SK-N-SH (cell line): Measurements from ENCODE around the gene KCNK15. TPM values are rescaled to one million over a fixed set of nuclear protein-coding genes. Genes with fewer than 3 reads are reported as not detected.

Experiments
- CTCF ChIA-PET: fragments of 300-600, 350-600 bp; formaldehyde crosslinking; extraction: SDS; loops from one replicate; lab custom pipeline; 2021; lab: Yijun Ruan, JAX
- POLR2A ChIA-PET: fragments of 350-600 bp; sonication (Branson Sonifier 250); formaldehyde crosslinking; extraction: SDS; loops from one replicate; lab custom pipeline; 2020; ENCODE audit warnings: antibody characterized with exemption, inconsistent platforms; lab: Yijun Ruan, JAX
- DNase-seq: peaks from one replicate; pipeline ENCODE4 v3.0.0; 2012
- H2AFZ ChIP-seq: fragments of 200-600 bp; sonication (generic); 2 replicates; pipeline ENCODE4 v1.8.1; 2016; ENCODE audit warnings: antibody characterized with exemption, mild to moderate bottlenecking, low read depth
- H3F3A ChIP-seq: fragments of 200-600 bp; sonication (generic); replicated peaks from 2 replicates; pipeline ENCODE3; 2016; ENCODE audit warnings: antibody characterized with exemption, mild to moderate bottlenecking; ENCODE audit not compliant: insufficient read depth
- H3K27ac ChIP-seq, 2 experiments: fragments of 200-500 bp in 1 of 2; fragments of 200-600 bp in 1 of 2; sonication (Bioruptor generic) in 1 of 2; sonication (generic), shearing (Covaris generic) in 1 of 2; 2 replicates each; pipeline versions ENCODE4 v1.5.1 to v1.6.1; 2014 to 2016; ENCODE audit warnings: low read depth in 2 of 2, inconsistent platforms in 1 of 2, low read length in 1 of 2, mild to moderate bottlenecking in 1 of 2, mixed read lengths in 1 of 2
- H3K27me3 ChIP-seq: fragments of 200-600 bp; sonication (generic), shearing (Covaris generic); 2 replicates; pipeline ENCODE4 v1.6.1; 2016; ENCODE audit warnings: mixed run types; ENCODE audit not compliant: insufficient read depth
- H3K36me3 ChIP-seq, 2 experiments: fragments of 200-500 bp in 1 of 2; fragments of 200-600 bp in 1 of 2; sonication (Bioruptor generic) in 1 of 2; sonication (generic) in 1 of 2; replicated peaks in 1 of 2; 2 replicates each; pipeline versions ENCODE3 to v1.5.1; 2014 to 2016; ENCODE audit warnings: low read length in 1 of 2, mild to moderate bottlenecking in 1 of 2; ENCODE audit not compliant: insufficient read depth in 2 of 2, control insufficient read depth in 1 of 2
- H3K4me1 ChIP-seq, 2 experiments: fragments of 200-500 bp in 1 of 2; fragments of 200-600 bp in 1 of 2; sonication (Bioruptor generic) in 1 of 2; sonication (generic), shearing (Covaris generic) in 1 of 2; 2 replicates each; pipeline versions ENCODE4 v1.5.1 to v1.6.1; 2014 to 2016; ENCODE audit warnings: low read depth in 1 of 2, low read length in 1 of 2, mixed run types in 1 of 2; ENCODE audit not compliant: insufficient read depth in 2 of 2, control insufficient read depth in 1 of 2
- H3K4me2 ChIP-seq: fragments of 200-600 bp; sonication (generic), shearing (Covaris generic); 2 replicates; pipeline ENCODE4 v1.6.1; 2017; ENCODE audit warnings: mixed run types
- H3K4me3 ChIP-seq, 2 experiments: fragments of 200-500 bp in 1 of 2; fragments of 200-600 bp in 1 of 2; sonication (Bioruptor generic) in 1 of 2; sonication (generic), shearing (Covaris generic) in 1 of 2; 2 replicates each; pipeline versions ENCODE4 v1.5.1 to v1.8.1; 2014 to 2016; ENCODE audit warnings: low read depth in 2 of 2, inconsistent platforms in 1 of 2, low read length in 1 of 2, mild to moderate bottlenecking in 1 of 2, mixed read lengths in 1 of 2, moderate library complexity in 1 of 2
- H3K79me2 ChIP-seq: fragments of 200-600 bp; sonication (generic); 2 replicates; pipeline ENCODE4 v1.8.1; 2017; ENCODE audit warnings: mild to moderate bottlenecking; ENCODE audit not compliant: insufficient read depth
- H3K9ac ChIP-seq: fragments of 200-600 bp; sonication (generic); 2 replicates; pipeline ENCODE4 v1.6.1; 2017; ENCODE audit warnings: mixed run types
- H3K9me2 ChIP-seq: fragments of 200-600 bp; sonication (generic); 2 replicates; pipeline ENCODE4 v1.6.1; 2017; ENCODE audit warnings: mixed run types
- H3K9me3 ChIP-seq: fragments of 200-600 bp; sonication (generic); 2 replicates; pipeline ENCODE4 v1.6.1; 2017; ENCODE audit warnings: mixed run types, mild to moderate bottlenecking, moderate library complexity
- H4K20me1 ChIP-seq: fragments of 200-600 bp; sonication (generic); 2 replicates; pipeline ENCODE4 v1.6.1; 2017; ENCODE audit warnings: mild to moderate bottlenecking, mixed run types; ENCODE audit not compliant: insufficient read depth
- FOSL2 ChIP-seq: IDR thresholded peaks from 2 replicates; pipeline ENCODE4 v1.4.0; 2012; ENCODE audit warnings: low read depth, mild to moderate bottlenecking, moderate library complexity, borderline replicate concordance
- JUND ChIP-seq: IDR thresholded peaks from 2 replicates; pipeline ENCODE4 v1.4.0; 2012
- NRF1 ChIP-seq: IDR thresholded peaks from 2 replicates; pipeline ENCODE4 v1.6.1; 2012; ENCODE audit warnings: low read depth, mild to moderate bottlenecking, low read length
- POLR2AphosphoS5 ChIP-seq: IDR thresholded peaks from 2 replicates; pipeline ENCODE4 v1.6.1; 2012; ENCODE audit warnings: low read depth, low read length
- RCOR1 ChIP-seq: fragments of 150-350 bp; IDR thresholded peaks from 2 replicates; pipeline ENCODE4 v1.6.1; 2017; ENCODE audit warnings: antibody characterized with exemption, low read length
- SIN3A ChIP-seq: IDR thresholded peaks from 2 replicates; pipeline ENCODE4 v1.6.1; 2012; ENCODE audit warnings: low read depth, mild to moderate bottlenecking, low read length, moderate library complexity, borderline replicate concordance
- TCF12 ChIP-seq: IDR thresholded peaks from 2 replicates; pipeline ENCODE4 v1.4.0; 2012
- WGBS: methylation state at CpG from one replicate; pipeline ENCODE4 v1.1.6; 2017; ENCODE audit warnings: low lambda C conversion rate; 5-methylcytosine and 5-hydroxymethylcytosine counted together
- polyA plus RNA-seq, 3 experiments: library from polyadenylated mRNA; depleted of rRNA; stranded (reverse); fragments of >200 nt; gene quantifications; 2 replicates each; pipeline ENCODE4 v1.2.3, GENCODE V29; 2012
- TF ChIP-seq, protein P1 (sequence below): fragments of 200-600 bp; sonication (generic); IDR thresholded peaks from 2 replicates; pipeline ENCODE4 v1.6.1; 2017; ENCODE audit warnings: antibody characterized with exemption, mild to moderate bottlenecking, moderate library complexity
- TF ChIP-seq, protein P2 (sequence below): IDR thresholded peaks from 2 replicates; pipeline ENCODE4 v1.6.1; 2012; ENCODE audit warnings: mild to moderate bottlenecking, low read depth, low read length, moderate library complexity
- TF ChIP-seq, protein P3 (sequence below): fragments of 150-350 bp; IDR thresholded peaks from 2 replicates; pipeline ENCODE4 v1.6.1; 2016; ENCODE audit warnings: mild to moderate bottlenecking, low read depth, low read length

KCNK15 gene
- polyA plus RNA-seq, 1 of the 3 experiments (the other 2 are of a cell fraction): 0.02 TPM

GRCh38 chr20:44721785-44722054 lies 23.9 kb upstream of the KCNK15 start:
- H3K4me3 ChIP-seq: no peak overlapping the region
- DNase-seq: no peak
- no peak overlapping the region for H3K4me2 ChIP-seq
- no peak for TF ChIP-seq NRF1
- no peak for TF ChIP-seq TCF12
- TF ChIP-seq, protein P1, sequence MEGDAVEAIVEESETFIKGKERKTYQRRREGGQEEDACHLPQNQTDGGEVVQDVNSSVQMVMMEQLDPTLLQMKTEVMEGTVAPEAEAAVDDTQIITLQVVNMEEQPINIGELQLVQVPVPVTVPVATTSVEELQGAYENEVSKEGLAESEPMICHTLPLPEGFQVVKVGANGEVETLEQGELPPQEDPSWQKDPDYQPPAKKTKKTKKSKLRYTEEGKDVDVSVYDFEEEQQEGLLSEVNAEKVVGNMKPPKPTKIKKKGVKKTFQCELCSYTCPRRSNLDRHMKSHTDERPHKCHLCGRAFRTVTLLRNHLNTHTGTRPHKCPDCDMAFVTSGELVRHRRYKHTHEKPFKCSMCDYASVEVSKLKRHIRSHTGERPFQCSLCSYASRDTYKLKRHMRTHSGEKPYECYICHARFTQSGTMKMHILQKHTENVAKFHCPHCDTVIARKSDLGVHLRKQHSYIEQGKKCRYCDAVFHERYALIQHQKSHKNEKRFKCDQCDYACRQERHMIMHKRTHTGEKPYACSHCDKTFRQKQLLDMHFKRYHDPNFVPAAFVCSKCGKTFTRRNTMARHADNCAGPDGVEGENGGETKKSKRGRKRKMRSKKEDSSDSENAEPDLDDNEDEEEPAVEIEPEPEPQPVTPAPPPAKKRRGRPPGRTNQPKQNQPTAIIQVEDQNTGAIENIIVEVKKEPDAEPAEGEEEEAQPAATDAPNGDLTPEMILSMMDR: no peak
- no peak for TF ChIP-seq SIN3A
- TF ChIP-seq, protein P2, sequence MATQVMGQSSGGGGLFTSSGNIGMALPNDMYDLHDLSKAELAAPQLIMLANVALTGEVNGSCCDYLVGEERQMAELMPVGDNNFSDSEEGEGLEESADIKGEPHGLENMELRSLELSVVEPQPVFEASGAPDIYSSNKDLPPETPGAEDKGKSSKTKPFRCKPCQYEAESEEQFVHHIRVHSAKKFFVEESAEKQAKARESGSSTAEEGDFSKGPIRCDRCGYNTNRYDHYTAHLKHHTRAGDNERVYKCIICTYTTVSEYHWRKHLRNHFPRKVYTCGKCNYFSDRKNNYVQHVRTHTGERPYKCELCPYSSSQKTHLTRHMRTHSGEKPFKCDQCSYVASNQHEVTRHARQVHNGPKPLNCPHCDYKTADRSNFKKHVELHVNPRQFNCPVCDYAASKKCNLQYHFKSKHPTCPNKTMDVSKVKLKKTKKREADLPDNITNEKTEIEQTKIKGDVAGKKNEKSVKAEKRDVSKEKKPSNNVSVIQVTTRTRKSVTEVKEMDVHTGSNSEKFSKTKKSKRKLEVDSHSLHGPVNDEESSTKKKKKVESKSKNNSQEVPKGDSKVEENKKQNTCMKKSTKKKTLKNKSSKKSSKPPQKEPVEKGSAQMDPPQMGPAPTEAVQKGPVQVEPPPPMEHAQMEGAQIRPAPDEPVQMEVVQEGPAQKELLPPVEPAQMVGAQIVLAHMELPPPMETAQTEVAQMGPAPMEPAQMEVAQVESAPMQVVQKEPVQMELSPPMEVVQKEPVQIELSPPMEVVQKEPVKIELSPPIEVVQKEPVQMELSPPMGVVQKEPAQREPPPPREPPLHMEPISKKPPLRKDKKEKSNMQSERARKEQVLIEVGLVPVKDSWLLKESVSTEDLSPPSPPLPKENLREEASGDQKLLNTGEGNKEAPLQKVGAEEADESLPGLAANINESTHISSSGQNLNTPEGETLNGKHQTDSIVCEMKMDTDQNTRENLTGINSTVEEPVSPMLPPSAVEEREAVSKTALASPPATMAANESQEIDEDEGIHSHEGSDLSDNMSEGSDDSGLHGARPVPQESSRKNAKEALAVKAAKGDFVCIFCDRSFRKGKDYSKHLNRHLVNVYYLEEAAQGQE: no peak
- no peak for TF ChIP-seq POLR2AphosphoS5
- TF ChIP-seq, protein P3, sequence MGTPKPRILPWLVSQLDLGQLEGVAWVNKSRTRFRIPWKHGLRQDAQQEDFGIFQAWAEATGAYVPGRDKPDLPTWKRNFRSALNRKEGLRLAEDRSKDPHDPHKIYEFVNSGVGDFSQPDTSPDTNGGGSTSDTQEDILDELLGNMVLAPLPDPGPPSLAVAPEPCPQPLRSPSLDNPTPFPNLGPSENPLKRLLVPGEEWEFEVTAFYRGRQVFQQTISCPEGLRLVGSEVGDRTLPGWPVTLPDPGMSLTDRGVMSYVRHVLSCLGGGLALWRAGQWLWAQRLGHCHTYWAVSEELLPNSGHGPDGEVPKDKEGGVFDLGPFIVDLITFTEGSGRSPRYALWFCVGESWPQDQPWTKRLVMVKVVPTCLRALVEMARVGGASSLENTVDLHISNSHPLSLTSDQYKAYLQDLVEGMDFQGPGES: no peak
- TF ChIP-seq RCOR1: no peak
- TF ChIP-seq FOSL2: no peak
- ChIA-PET POLR2A (no interaction called here), CTCF (interaction anchor here (1.1 to 10.6 kb wide), 3 partner anchors 11 to 37 kb away, joined by 3 to 79 read pairs (median 4); no protein-coding TSS in a partner anchor)
- H3K9me3 ChIP-seq: no peaks in the 10 kb centered on the region
- no peaks in the 10 kb centered on the region for H3K9me2 ChIP-seq
- no peaks in the 10 kb centered on the region for H3K27me3 ChIP-seq
- H3K79me2 ChIP-seq: no peaks in the 10 kb centered on the region
- no peaks in the 10 kb centered on the region for H3K36me3 ChIP-seq
- H3K27ac ChIP-seq: peak overlapping the region in 1 of 2 experiments; percentile 91; a peak in 3 of 4 replicates
- H2AFZ ChIP-seq: no peak overlapping the region
- H3F3A ChIP-seq: peaks cover 21% of the 10 kb centered on the region
- H3K9ac ChIP-seq: 0 out of 2 replicates have a peak overlapping the region, but pooled peaks have one; percentile 55
- H4K20me1 ChIP-seq: no peaks in the 10 kb centered on the region
- WGBS: 100% methylated on average over 1 of the region's 1 CpG
- H3K4me1 ChIP-seq: peaks cover 6 to 19% of the 10 kb centered on the region in 2 experiments; a peak in 3 of 4 replicates

GRCh38 chr20:44722990-44723389 lies 22.7 kb upstream of the KCNK15 start:
- no peak overlapping the region for H3K9ac ChIP-seq
- H3K27me3 ChIP-seq: no peaks in the 10 kb centered on the region
- H3K79me2 ChIP-seq: no peaks in the 10 kb centered on the region
- H3K27ac ChIP-seq: no peak overlapping the region
- H3K4me1 ChIP-seq: peaks cover 6 to 19% of the 10 kb centered on the region in 2 experiments; a peak in 3 of 4 replicates
- H4K20me1 ChIP-seq: no peaks in the 10 kb centered on the region
- no peak overlapping the region for H3K4me2 ChIP-seq
- no peaks in the 10 kb centered on the region for H3K36me3 ChIP-seq
- H3K4me3 ChIP-seq: no peak overlapping the region
- ChIA-PET POLR2A (no interaction called here), CTCF (interaction anchor here (0.6 to 10.6 kb wide), 8 partner anchors 10 to 1034 kb away, joined by 3 to 79 read pairs (median 3); no protein-coding TSS in a partner anchor)
- no peaks in the 10 kb centered on the region for H3K9me2 ChIP-seq
- H3F3A ChIP-seq: peaks cover 21% of the 10 kb centered on the region
- DNase-seq: no peak
- WGBS: 96% methylated on average over 2 of the region's 2 CpGs
- no peaks in the 10 kb centered on the region for H3K9me3 ChIP-seq
- H2AFZ ChIP-seq: no peak overlapping the region
- TF ChIP-seq RCOR1 (no peak), JUND (no peak)
- TF ChIP-seq, protein P3: no peak
